COLO668 (cell line): ENCODE results near the gene LRIG2.
"Not testable (repeated sequence)": the region's sequence is repeated elsewhere in the genome, so short reads cannot be mapped to it uniquely, and the experiment has no call there.

ENCODE experiments used
- DNase-seq: peaks from one replicate; lab custom pipeline; 2025; ENCODE audit not compliant: unreplicated experiment; lab: John Stamatoyannopoulos, UW

The LRIG2 gene

DNA sequence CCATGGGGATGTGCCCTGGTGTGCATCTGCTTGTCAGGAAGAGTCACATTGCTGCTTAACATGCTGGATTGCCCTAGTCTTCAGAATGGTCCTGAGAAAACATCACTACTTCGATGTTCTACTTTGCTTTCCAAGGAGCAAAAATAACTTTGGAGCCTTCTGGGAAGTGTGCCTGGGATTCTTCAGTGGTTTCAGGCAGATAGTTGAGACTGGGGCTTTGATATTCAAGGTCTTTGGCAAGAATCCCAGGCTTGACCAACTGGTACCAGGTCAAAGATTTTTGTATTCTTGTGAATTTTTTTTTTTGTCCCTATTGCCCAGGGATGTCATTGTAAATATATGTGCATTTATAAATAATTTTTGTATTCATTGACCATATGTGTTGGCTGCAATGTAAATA, 51.4 kb downstream of the LRIG2 start:
- no peak for DNase-seq

- no peak for DNase-seq
Observed at GRCh38 chr1:113125517-113125916, 52.5 kb downstream of the LRIG2 start.

GRCh38 chr1:113126207-113126606, 53.2 kb downstream of the LRIG2 start:
- DNase-seq, result no peak

GRCh38 chr1:113128116-113128515, 55.1 kb downstream of the LRIG2 start:
- no peak for DNase-seq

GRCh38 chr1:113129529-113130185, 56.7 kb downstream of the LRIG2 start:
- no peak for DNase-seq

DNA sequence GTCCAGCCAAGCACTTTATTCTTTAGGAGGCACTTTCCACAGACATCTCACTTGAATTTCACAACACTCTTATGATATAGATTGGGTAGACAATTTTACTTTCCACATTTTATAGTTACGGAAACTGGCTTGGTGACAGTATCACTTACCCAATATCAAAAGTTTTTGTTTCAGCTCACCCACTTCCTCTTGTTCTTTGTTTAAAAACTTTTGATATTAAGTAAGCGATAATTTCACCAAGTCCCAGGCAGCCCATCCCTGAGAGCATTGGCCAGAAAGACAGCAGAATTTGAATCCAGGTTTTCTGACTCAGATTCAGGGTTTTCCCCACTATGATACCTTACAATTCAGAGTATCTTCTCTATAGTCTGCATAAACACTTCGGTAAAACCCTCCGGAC, 60.0 kb downstream of the LRIG2 start:
- no peak for DNase-seq

GRCh38 chr1:113133759-113134158, 60.8 kb downstream of the LRIG2 start:
- no peak for DNase-seq

- DNase-seq, result no peak
Observed at GRCh38 chr1:113135460-113135859, 62.5 kb downstream of the LRIG2 start.

GRCh38 chr1:113136476-113136875, 63.5 kb downstream of the LRIG2 start:
- DNase-seq, result no peak

GRCh38 chr1:113137563-113137962, 64.6 kb downstream of the LRIG2 start:
- DNase-seq, result no peak

- DNase-seq, result no peak
Observed at GRCh38 chr1:113138778-113139177, 65.8 kb downstream of the LRIG2 start.

- no peak for DNase-seq
Observed at GRCh38 chr1:113140176-113140575, 67.2 kb downstream of the LRIG2 start.

DNA sequence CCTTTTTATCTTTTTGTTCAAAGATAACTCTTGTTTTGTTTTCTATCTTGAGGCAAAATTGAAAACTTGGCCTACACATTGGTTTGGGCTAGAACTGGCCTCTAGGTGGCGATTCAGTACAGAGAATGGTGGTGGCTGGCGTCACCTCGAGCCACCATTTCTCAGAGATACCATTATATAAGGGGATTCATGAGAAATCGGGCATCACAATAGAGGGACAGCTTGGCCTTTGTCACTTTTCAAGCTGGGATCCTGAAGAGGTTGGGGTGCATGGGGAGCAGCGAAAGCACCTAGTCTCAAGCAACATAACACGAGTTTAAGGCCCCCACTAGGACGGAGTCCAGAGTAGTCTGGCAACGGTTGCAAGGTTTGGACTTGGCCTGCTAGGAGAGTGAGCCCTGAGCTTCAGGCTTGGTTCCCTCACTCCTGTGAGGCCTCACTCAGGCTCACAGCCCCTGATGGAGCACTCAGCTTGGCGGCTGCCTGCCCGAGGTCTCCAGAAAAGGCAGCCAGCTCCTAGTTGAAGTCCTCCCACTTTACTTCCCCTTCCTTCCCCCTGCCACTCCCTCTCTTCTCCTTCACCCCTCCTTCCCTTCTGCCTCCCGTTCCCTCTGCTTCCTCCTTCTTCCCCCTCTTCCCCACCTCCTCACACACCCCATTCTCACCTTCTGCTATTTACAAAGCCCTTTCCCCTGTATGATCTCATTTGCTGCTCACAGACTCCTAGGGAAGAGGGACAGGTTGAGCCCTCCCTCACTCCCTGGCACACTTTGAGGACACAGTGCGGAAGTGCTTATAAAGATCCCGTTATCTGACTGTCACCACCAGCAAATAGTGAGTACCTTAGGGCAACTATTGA, 67.8 kb downstream of the LRIG2 start:
- DNase-seq, result peak; percentile 64

GRCh38 chr1:113141650-113142473, 68.9 kb downstream of the LRIG2 start:
- DNase-seq, result no peak

DNA sequence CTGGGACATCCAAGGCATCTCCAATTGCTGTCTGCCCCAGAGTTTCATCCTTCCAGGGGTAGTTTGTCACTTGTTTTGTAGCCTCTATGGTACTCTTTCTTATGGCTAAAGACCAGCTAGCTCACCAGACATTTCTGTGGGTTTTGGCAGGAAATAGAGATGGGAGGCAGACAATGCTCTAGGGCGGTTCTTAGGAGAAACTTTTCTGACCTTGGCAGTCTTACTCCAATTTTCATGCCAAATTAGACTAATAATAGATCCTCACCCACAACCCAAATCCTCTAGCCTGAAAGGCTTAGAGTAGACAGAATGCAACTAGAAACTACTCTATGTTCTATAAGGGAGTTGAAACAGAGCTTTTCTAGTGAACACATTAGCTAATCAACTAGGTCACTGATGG, 69.8 kb downstream of the LRIG2 start:
- no peak for DNase-seq

DNA sequence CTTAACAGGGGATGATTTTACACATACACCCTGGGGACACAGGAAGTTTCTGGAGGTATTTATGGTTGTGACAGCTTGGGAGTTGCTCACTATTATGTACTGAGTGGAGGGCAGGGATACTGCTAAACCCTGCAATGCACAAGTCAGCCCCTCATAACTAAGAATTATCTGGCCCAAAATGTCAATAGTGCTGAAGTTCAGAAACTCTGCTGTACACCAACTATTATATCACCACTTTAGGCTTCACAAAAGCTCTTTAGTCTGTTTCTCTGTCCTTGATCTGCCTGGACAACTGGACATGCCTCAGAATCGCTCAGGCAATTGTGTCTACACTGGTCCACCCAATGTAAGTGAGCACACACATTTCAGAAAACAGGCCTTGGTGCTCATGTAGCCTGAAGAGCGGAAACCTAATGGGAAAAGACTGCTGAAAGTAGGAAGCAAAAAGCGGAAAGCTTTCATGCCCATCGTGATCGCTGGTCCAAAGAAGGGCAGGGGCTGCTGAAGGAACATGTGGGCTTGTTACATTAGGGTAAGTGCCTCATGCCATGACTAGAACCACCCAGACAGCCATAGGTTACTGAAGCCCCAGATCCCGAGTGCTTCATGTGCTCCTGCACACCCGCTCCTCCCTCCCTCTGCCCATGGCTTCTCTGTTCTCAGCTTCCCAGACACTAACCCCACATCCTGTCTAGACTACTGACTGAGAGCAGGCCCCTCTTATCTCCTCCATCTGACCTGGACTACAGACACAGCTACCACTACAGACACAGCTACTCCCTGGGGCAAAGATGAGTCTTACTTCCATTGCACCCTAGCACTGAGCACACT, 73.5 kb downstream of the LRIG2 start:
- DNase-seq, result no peak

DNA sequence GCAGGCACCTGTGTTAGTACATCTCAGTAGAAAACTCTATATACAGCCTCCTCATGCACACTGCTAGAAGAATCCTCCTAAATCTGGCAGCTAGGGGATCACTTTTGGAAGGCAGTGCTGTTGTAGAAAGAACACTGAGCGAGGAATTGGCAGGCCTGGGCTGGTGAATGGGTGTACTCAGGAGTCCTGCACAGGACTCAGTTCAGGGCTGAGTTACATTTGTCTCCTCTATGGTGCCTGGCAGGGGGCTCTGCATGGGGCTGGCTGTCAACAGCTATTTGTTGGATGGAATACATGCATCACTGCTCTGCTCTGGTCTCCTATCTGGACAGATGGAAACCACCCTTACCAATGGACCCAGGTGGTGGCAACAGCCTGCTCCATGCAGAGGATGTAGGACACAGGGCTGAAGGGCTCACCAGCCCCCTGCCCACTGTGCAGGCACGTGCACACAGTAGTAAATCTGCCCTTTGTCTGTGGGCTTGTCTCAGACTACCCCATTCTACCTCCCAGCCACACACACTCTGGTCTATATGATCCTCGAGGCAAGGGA, 74.2 kb downstream of the LRIG2 start:
- DNase-seq, result no peak

DNA sequence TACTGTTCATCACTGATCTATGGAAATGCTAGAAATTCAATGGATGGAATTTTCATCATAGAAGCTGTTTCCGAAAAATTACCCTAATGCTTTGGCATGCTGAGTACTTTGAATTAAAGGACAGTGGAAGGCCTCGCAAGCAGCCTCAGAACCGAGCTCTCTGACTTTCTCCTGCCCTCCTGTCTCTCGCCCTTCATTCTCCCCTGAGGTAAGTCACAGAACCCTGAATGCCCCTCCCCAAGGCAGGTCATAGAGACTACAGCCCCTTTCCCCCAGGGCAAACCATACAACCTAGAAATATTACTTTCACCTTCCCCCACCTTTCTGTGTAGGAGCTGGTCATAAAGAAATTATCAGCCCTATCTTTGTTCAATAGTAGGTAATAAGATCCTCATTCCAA, 74.8 kb downstream of the LRIG2 start:
- no peak for DNase-seq

DNA sequence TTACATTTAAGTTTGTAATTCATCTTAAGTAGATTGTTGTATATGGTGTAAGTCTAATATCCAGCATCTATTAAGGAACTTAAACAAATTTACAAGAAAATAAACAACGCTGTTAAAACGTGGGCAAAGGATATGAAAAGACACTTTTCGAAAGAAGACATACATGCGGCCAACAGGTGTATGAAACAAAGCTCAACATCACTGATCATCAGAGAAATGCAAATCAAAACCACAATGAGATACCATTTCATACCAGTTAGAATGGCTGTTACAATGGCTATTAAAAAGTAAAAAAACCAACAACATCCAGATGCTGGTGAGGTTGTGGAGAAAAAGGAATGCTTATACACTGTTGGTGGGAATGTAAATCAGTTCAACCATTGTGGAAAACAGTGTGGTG, 77.5 kb downstream of the LRIG2 start:
- DNase-seq, result not testable (repeated sequence)

DNA sequence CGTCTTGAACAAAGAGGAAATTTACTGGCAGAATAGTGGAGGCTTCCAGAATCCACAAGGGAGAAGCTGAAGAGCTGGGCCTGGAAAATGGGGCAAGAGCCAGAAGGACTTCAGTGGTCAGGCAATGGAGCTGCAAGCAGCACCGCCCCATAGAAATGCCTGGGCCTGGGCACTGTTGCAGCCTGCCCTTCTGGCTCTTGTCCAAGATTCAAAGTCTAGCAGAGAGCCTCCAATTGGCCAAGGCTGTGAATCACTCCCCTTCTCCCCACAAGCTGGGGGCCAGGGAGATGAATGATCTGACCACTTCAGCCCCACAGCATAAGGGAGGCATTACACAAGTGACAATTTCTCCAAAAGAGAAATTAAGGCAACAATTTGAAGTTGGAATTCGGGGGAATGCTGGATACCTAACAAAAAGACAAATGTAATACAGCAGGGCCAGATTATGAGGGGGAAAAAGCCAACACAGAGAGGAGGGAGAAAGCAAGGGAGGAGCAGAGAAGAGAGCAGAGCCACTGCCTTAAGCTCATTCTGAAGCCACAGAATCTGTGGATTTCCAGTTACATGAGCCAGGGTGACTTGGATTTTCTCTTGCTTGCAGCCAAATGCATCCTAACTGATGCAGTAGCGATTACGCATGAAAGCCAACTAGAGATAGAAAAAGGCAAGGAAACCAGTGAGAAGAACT, 80.3 kb downstream of the LRIG2 start:
- DNase-seq, result no peak
